ENCODE results near the gene CHCHD5. TPM values are rescaled to one million over a fixed set of nuclear protein-coding genes. Genes with fewer than 3 reads are reported as not detected.

The CHCHD5 gene
- total and polyA plus RNA-seq, 2 of the 8 experiments (the other 6 are each of a cell fraction or from before 2014, with no cell fraction given) = 27.2 to 71.5 TPM

DNA sequence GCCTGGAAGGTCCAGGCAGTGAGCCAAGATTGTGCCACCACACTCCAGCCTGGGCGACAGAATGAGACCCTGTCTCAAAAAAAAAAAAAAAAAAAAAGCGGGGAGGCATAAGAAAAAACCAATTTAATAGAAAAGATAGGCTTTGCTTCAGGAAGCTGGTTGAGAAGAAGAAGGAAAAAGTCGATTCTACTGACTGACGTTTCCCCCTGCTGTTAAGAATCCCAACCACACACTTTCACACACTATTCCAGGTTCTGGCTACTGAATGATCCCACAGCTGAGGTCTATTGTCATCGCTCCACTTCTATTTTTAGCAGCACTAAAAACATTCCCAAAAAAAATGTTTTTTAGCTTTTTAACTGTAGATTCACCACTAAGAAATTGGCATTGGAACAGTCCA, 6.7 kb upstream of the CHCHD5 start:
- H3K23ac ChIP-seq (ENCODE audit: insufficient read length) = no peak overlapping the region
- H2AFZ ChIP-seq (ENCODE audit: low read length) = no peak overlapping the region
- DNase-seq (ENCODE audit: low read depth in 1 of 2, low spot score in 2 of 2) (no peak), FAIRE-seq (no peak)
- no peak overlapping the region for H3K27ac ChIP-seq (ENCODE audit: low read depth, low read length)
- peaks cover 11 to 36% (median 27%) of the 10 kb centered on the region in 4 experiments for H3K36me3 ChIP-seq (ENCODE audit: control insufficient read depth in 2 of 4, insufficient read depth in 4 of 4, low read length in 3 of 4)
- no peaks in the 10 kb centered on the region for H3K27me3 ChIP-seq (replicated peaks in 1 of 4; ENCODE audit: control insufficient read depth in 3 of 4, extremely low read depth in 1 of 4, insufficient read depth in 3 of 4, low read length in 3 of 4)
- H3K9ac ChIP-seq (replicated peaks in 1 of 4; ENCODE audit: extremely low read depth in 1 of 4, low read depth in 3 of 4, low read length in 3 of 4) = no peak overlapping the region
- POLR2A ChIA-PET (ENCODE audit: partially characterized antibody) = interaction anchor here (0.9 to 1.0 kb wide), 2 partner anchors 34 to 68 kb away, joined by 3 read pairs; partner anchors contain the start of gene SLC20A1
- no peak overlapping the region for H3K4ac ChIP-seq (replicated peaks; ENCODE audit: insufficient read length, low read depth, low read length)
- CTCF ChIA-PET (ENCODE audit: partially characterized antibody) = interaction anchor here (0.9 to 1.4 kb wide), 3 partner anchors 10 to 97 kb away, joined by 4 to 5 read pairs (median 4); no protein-coding TSS in a partner anchor
- no peak overlapping the region for H3K56ac ChIP-seq (replicated peaks; ENCODE audit: insufficient read length, low read depth, low read length)
- H3K79me1 ChIP-seq (ENCODE audit: low read depth, low read length) = no peaks in the 10 kb centered on the region
- no peak overlapping the region for H3K4me3 ChIP-seq (ENCODE audit: extremely low read depth in 1 of 4, insufficient read depth in 2 of 4, low read depth in 3 of 4, low read length in 4 of 4)
- no peak overlapping the region for H4K5ac ChIP-seq (ENCODE audit: insufficient read length, low read depth, low read length)
- H2BK20ac ChIP-seq (ENCODE audit: low read length) = no peak overlapping the region
- peaks cover 0 to 3% of the 10 kb centered on the region in 2 experiments for H4K20me1 ChIP-seq (replicated peaks in 1 of 2; ENCODE audit: control insufficient read depth in 1 of 2, insufficient read depth in 2 of 2, low read length in 2 of 2)
- H2AK5ac ChIP-seq (ENCODE audit: low read depth, low read length) = no peak overlapping the region
- no peaks in the 10 kb centered on the region for H3K4me1 ChIP-seq (replicated peaks in 1 of 4; ENCODE audit: control insufficient read depth in 3 of 4, insufficient read depth in 4 of 4, low read length in 3 of 4)
- H4K8ac ChIP-seq (ENCODE audit: extremely low read depth, insufficient read depth, low read length) = no peak overlapping the region
- no peaks in the 10 kb centered on the region for H3K79me2 ChIP-seq (ENCODE audit: control insufficient read depth in 1 of 2, insufficient read depth in 2 of 2, low read length in 2 of 2)
- no peak overlapping the region for H3K4me2 ChIP-seq (ENCODE audit: insufficient read depth in 1 of 2, low read depth in 2 of 2, low read length in 2 of 2)
- H2BK5ac ChIP-seq (ENCODE audit: low read depth, low read length) = no peak overlapping the region
- no peak overlapping the region for H2BK12ac ChIP-seq (ENCODE audit: low read depth, low read length)
- 92% methylated on average over 5 of the region's 5 CpGs; no CpG with 5 or more reads in 1 of the 2 experiments for WGBS, 2 experiments (ENCODE audit: extremely low coverage in 1 of 2, insufficient coverage in 1 of 2, insufficient read length in 1 of 2, insufficient replicate concordance in 2 of 2, low coverage in 1 of 2, low lambda C conversion rate in 2 of 2, missing lambda C conversion rate in 1 of 2)
- no peak overlapping the region for H3K18ac ChIP-seq (ENCODE audit: extremely low read depth, low read length)
- no peak overlapping the region for H3K14ac ChIP-seq (ENCODE audit: insufficient read length)
- no peaks in the 10 kb centered on the region for H3K9me3 ChIP-seq (ENCODE audit: insufficient read depth in 2 of 2, low read depth in 1 of 2, low read length in 1 of 2)
- H2BK120ac ChIP-seq (replicated peaks; ENCODE audit: low read depth, low read length) = no peak overlapping the region
- H3K23me2 ChIP-seq (ENCODE audit: low read depth, low read length) = no peaks in the 10 kb centered on the region
- no peak overlapping the region for H4K91ac ChIP-seq (replicated peaks; ENCODE audit: insufficient read length, low read length)
- H2BK15ac ChIP-seq (ENCODE audit: low read length) = no peak overlapping the region
- TF ChIP-seq SP2 (IDR thresholded peaks at IDR 0.05; ENCODE audit: low read length) = no peak
- TF ChIP-seq, protein P1, sequence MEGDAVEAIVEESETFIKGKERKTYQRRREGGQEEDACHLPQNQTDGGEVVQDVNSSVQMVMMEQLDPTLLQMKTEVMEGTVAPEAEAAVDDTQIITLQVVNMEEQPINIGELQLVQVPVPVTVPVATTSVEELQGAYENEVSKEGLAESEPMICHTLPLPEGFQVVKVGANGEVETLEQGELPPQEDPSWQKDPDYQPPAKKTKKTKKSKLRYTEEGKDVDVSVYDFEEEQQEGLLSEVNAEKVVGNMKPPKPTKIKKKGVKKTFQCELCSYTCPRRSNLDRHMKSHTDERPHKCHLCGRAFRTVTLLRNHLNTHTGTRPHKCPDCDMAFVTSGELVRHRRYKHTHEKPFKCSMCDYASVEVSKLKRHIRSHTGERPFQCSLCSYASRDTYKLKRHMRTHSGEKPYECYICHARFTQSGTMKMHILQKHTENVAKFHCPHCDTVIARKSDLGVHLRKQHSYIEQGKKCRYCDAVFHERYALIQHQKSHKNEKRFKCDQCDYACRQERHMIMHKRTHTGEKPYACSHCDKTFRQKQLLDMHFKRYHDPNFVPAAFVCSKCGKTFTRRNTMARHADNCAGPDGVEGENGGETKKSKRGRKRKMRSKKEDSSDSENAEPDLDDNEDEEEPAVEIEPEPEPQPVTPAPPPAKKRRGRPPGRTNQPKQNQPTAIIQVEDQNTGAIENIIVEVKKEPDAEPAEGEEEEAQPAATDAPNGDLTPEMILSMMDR (IDR thresholded peaks at IDR 0.05; ENCODE audit: control extremely low read depth in 1 of 3, insufficient read depth in 1 of 3, low read depth in 1 of 3, low read length in 3 of 3) = peak in 1 of 3 experiments; percentile 11; a peak in 1 of 4 replicates
- no peak for TF ChIP-seq NRF1 (IDR thresholded peaks at IDR 0.05; ENCODE audit: low read depth, low read length)
- TF ChIP-seq TAF1 (IDR thresholded peaks at IDR 0.05; ENCODE audit: low read depth, low read length) = no peak
- peak; percentile 57; the same call in 1 of the 2 replicates for TF ChIP-seq TEAD4 (IDR thresholded peaks at IDR 0.05; ENCODE audit: low read depth, low read length)
- TF ChIP-seq RBBP5 (IDR thresholded peaks at IDR 0.05; ENCODE audit: borderline replicate concordance, low read depth, low read length) = no peak
- no peak for TF ChIP-seq CREB1 (IDR thresholded peaks at IDR 0.05)

Data from H1 (cell line).